ENCODE data around the gene IGIP.

Gene IGIP

DNA sequence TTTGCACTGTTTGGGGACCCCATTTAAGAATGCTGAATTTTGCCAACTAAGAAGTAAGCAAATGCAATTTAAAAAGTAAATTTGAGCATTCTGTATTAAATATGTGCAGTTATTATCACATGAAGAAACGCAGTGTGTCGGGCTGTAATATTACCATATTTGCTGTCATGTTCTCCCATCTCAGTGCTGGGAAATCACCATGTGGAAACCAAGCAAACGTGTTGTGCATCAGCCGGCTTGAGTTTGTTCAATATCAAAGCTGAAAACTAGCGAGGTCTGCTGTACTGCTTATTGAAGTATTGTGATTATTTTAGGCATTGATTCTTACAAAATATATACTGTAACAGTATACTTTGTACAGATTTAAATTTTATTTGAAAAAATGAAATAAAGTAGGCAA lies 2.6 kb downstream of the IGIP start:
- no peak for DNase-seq (ENCODE audit: low read depth, low spot score)
- in situ Hi-C loops (cut with HindIII; ENCODE audit: low sequenced_read_pairs) = no loop called here
- H3K4me3 ChIP-seq (ENCODE audit: low read depth, low read length) = no peak overlapping the region
- no peak for TF ChIP-seq CTCF (IDR thresholded peaks at IDR 0.05; ENCODE audit: low read depth, low read length)

DNA sequence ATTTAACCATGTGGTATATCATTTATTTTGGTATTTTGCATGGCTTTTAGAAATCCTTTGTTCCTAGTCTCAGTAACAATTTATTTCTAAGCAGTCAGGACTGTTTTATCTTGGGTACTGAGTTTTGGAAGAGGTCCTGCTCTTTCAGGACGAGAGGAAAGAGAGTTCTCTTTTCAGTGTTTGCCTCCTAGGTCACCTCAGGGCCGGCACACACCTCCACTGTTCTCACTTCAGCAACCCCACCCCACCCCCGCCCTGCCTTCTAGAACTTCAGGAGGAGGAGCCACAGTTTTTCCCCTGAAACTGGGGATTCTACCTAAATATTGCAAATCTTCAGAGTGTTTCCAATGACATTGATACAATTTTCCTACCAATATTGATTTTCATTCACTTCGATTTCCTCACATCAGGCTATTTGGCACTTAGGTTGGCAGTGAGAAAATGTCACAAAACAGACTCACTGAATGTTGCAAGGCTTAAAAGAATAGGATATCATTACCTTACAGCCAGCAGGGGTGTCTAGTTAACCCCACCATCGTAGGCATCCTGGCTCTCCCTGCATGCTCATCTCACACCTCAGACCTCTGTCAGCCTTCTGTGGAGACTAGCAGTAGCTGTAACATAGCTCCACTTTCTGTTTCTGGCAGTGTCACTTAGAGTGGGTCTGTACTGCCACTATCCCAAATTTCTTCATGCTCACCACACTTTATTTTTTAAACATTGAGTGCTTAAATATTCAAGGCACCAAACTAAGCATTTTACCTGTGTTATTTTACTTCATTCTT lies 5.4 kb downstream of the IGIP start:
- in situ Hi-C loops (cut with HindIII; ENCODE audit: low sequenced_read_pairs) = no loop called here
- no peak for DNase-seq (ENCODE audit: low read depth, low spot score)
- no peak for TF ChIP-seq CTCF (IDR thresholded peaks at IDR 0.05; ENCODE audit: low read depth, low read length)

DNA sequence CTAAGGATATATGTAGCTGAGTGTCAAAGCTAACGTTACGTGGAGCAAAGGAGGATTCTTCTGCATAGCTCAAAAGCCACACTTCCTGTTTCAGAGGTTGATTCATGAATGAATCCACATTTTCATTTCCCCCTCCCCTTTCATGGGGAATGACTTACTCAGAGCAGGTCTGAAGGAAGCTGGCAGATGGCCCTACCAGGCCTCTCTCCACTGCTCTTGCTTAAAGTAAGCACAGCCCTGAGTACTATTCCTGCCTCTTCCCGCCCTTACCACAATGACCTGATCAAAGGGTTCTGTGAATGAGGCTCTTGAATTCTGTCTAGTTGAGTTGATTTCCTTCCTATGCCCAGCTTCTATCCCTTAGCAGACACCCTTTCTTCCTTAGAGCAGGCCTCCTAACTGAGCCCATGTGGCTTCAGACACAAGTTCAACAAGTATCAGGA lies 6.3 kb downstream of the IGIP start:
- H3K4me3 ChIP-seq (ENCODE audit: low read depth, low read length) = no peak overlapping the region
- in situ Hi-C loops (cut with HindIII; ENCODE audit: low sequenced_read_pairs) = no loop called here
- TF ChIP-seq CTCF (IDR thresholded peaks at IDR 0.05; ENCODE audit: low read depth, low read length) = no peak
- DNase-seq (ENCODE audit: low read depth, low spot score) = peak; percentile 87

More for the DNA sequence above, 5.4 kb downstream of the IGIP start:
- no peak overlapping the region for H3K4me3 ChIP-seq (ENCODE audit: low read depth, low read length)

DNA sequence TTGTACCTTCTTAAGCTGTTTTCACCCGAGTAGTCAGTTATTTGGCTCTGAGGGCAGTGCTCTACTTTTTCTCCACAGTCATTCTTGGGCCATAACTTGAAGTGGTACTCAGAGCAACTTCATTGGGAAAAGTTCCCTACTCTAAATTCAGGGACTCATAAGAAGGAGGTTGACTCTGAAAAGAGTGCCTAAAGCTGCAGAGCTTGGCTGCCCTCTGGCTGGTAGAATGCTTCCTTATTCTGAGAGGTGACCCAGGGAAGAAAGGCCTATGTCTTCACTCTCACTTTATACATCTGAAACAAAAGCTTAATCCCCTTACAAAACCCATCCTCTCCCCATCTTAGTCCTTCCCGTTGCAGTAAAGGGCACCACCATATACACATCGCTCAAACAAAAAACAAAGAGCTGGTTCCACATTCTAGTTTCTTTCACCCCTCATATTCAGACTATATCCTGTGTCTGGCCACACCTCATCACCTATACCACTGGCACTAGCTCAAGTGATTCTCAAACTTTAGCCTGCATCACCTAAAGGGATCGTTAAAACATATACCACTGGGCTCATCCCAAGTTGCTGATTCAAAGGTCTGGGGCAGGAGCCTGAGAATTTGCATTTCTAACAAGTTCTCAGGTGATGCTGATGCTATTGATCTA lies 7.9 kb downstream of the IGIP start:
- no peak for TF ChIP-seq CTCF (IDR thresholded peaks at IDR 0.05; ENCODE audit: low read depth, low read length)
- DNase-seq (ENCODE audit: low read depth, low spot score) = no peak
- no peak overlapping the region for H3K4me3 ChIP-seq (ENCODE audit: low read depth, low read length)
- in situ Hi-C loops (cut with HindIII; ENCODE audit: low sequenced_read_pairs) = no loop called here

GRCh38 chr5:140134277-140134935 lies 8.7 kb downstream of the IGIP start:
- H3K4me3 ChIP-seq (ENCODE audit: low read depth, low read length) = no peak overlapping the region
- no peak for TF ChIP-seq CTCF (IDR thresholded peaks at IDR 0.05; ENCODE audit: low read depth, low read length)
- no peak for DNase-seq (ENCODE audit: low read depth, low spot score)
- in situ Hi-C loops (cut with HindIII; ENCODE audit: low sequenced_read_pairs) = no loop called here

DNA sequence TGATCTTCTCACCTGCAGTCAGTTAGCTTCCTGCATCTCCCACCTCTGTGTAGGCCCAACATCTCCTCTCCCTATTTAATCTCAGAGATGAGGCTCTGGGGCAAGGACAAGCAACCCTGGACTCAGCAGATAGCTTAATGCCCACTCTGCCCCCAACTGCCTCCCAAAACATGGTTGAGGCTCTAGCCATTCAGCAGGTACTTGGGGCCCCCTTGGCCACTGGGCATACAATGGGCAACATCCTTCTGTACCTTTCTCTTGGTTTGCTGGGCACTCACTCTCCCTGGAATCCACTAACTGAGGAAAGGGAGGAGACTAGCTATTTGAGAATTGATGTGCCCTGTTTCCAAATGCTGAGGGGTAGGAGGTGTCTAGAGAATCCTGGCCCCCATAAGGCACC lies 9.4 kb downstream of the IGIP start:
- no peak overlapping the region for H3K4me3 ChIP-seq (ENCODE audit: low read depth, low read length)
- no peak for TF ChIP-seq CTCF (IDR thresholded peaks at IDR 0.05; ENCODE audit: low read depth, low read length)
- no peak for DNase-seq (ENCODE audit: low read depth, low spot score)
- in situ Hi-C loops (cut with HindIII; ENCODE audit: low sequenced_read_pairs) = no loop called here

Data from astrocyte of the spinal cord (primary cell).